PFSK-1 (cell line): Measurements from ENCODE around the gene FETUB.

Source experiments
- FOXP2 ChIP-seq: optimal IDR thresholded peaks from 2 replicates; pipeline ENCODE3; 2011; ENCODE audit warnings: borderline replicate concordance, control low read depth, inconsistent platforms; ENCODE audit not compliant: insufficient read depth; ENCODE audit errors: extremely low read length, extremely low read depth
- POLR2AphosphoS5 ChIP-seq: IDR thresholded peaks from 2 replicates; pipeline ENCODE4 v1.6.1; 2012; ENCODE audit warnings: low read depth, mild to moderate bottlenecking, control low read depth, low read length, moderate library complexity
- REST ChIP-seq, 2 experiments: IDR thresholded peaks; 2 replicates each; pipeline versions ENCODE4 v1.6.1 to v1.8.0; 2011 to 2012; ENCODE audit warnings: low read depth in 2 of 2, low read length in 2 of 2, control low read depth in 1 of 2, inconsistent platforms in 1 of 2, mild to moderate bottlenecking in 1 of 2, moderate library complexity in 1 of 2; ENCODE audit not compliant: insufficient read depth in 1 of 2
- SIN3A ChIP-seq: IDR thresholded peaks from 2 replicates; pipeline ENCODE4 v1.6.1; 2012; ENCODE audit warnings: mild to moderate bottlenecking, low read length, moderate library complexity, borderline replicate concordance; ENCODE audit not compliant: insufficient read depth
- TAF1 ChIP-seq: IDR thresholded peaks from 2 replicates; pipeline ENCODE4 v1.6.1; 2012; ENCODE audit warnings: low read length, control low read depth, borderline replicate concordance; ENCODE audit not compliant: insufficient read depth

FETUB gene

GRCh38 chr3:186683979-186684378 lies 43.8 kb downstream of the FETUB start:
- TF ChIP-seq POLR2AphosphoS5, result no peak
- TF ChIP-seq FOXP2, result no peak
- no peak for TF ChIP-seq SIN3A
- no peak for TF ChIP-seq TAF1
- no peak for TF ChIP-seq REST (IDR thresholded peaks at IDR 0.05; ENCODE audit: insufficient read depth in 1 of 2, low read depth in 2 of 2, low read length in 2 of 2)

- TF ChIP-seq POLR2AphosphoS5, result no peak
- no peak for TF ChIP-seq TAF1
- no peak for TF ChIP-seq REST (IDR thresholded peaks at IDR 0.05; ENCODE audit: insufficient read depth in 1 of 2, low read depth in 2 of 2, low read length in 2 of 2)
- no peak for TF ChIP-seq FOXP2
- TF ChIP-seq SIN3A, result no peak
Measured at GRCh38 chr3:186687120-186687651, 47.0 kb downstream of the FETUB start.

- TF ChIP-seq TAF1 (no peak), SIN3A (no peak), FOXP2 (no peak), POLR2AphosphoS5 (no peak)
Measured at GRCh38 chr3:186691676-186692075, 51.5 kb downstream of the FETUB start.

GRCh38 chr3:186693843-186694242 lies 53.6 kb downstream of the FETUB start:
- no peak for TF ChIP-seq REST (IDR thresholded peaks at IDR 0.05; ENCODE audit: insufficient read depth in 1 of 2, low read depth in 2 of 2, low read length in 2 of 2)
- TF ChIP-seq FOXP2, result no peak
- TF ChIP-seq POLR2AphosphoS5, result no peak
- TF ChIP-seq SIN3A, result no peak
- TF ChIP-seq TAF1, result no peak

- TF ChIP-seq POLR2AphosphoS5, result no peak
- no peak for TF ChIP-seq TAF1
- TF ChIP-seq FOXP2, result no peak
- no peak for TF ChIP-seq REST (IDR thresholded peaks at IDR 0.05; ENCODE audit: insufficient read depth in 1 of 2, low read depth in 2 of 2, low read length in 2 of 2)
- TF ChIP-seq SIN3A, result no peak
Measured at GRCh38 chr3:186694288-186695032, 54.3 kb downstream of the FETUB start.
